GM23248 (cell line): ENCODE data around the gene HYCC2.

Source experiments
- EZH2 ChIP-seq: fragments of 200-600 bp; sonication (generic); IDR thresholded peaks from 2 replicates; pipeline ENCODE4 v1.6.1; 2018; ENCODE audit warnings: antibody characterized with exemption, mild to moderate bottlenecking; ENCODE audit not compliant: insufficient read depth, poor library complexity, severe bottlenecking
- EZH2phosphoT487 ChIP-seq: fragments of 200-600 bp; sonication (generic); IDR thresholded peaks from 2 replicates; pipeline ENCODE4 v1.6.1; 2018; ENCODE audit warnings: antibody characterized with exemption, moderate library complexity, mild to moderate bottlenecking, low read depth; ENCODE audit not compliant: insufficient read depth

DNA sequence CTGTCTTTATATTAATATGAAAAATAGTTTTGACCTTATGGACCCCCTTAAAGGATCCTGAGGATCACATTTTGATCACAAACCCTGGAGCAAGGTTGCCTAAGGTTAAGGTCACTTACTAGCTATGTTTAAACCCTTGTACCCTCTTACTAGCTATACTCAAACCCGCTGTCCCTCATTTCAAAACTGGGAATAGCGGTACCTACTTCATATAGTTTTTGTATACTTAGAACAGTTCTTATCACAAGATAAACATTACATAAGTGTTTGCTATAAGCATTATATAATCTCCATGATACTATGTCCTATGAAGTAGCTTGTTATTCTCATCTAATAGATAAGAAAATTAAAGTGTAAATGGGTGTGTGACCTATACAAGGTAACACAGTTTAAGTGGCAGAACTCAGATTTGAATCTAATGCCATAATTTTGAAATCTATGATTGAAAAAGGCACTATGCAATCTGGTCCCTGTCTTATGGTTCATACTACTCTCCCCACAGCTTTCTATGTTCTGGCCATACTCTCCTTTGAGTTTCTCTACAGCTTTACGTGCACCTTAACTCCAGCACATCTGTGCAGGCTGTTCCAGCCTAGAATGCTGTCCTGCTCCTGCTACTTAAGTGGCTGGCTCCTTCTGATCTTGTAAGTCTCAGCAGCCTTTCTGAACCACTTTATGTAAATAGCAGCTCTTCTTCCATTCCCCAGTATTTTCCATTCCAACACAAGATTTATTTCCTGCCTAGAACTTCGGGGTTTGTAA lies 30.4 kb downstream of the HYCC2 start:
- TF ChIP-seq EZH2phosphoT487 (no peak), EZH2 (no peak)
